PC-3 (cell line): ENCODE measurements around the gene ELOVL3.

ENCODE experiments used
- CTCF ChIP-seq: fragments of 300-600 bp; sonication (generic); conservative IDR thresholded peaks from 2 replicates; pipeline ENCODE4 v1.5.1; 2017; ENCODE audit warnings: antibody characterized with exemption, low read depth, mild to moderate bottlenecking, low read length
- EZH2 ChIP-seq: fragments of 300-600 bp; sonication (generic); IDR thresholded peaks from one replicate; pipeline ENCODE4 v1.6.1; 2017; ENCODE audit warnings: antibody characterized with exemption, mild to moderate bottlenecking, low read length; ENCODE audit not compliant: unreplicated experiment

- TF ChIP-seq CTCF (no peak), EZH2 (no peak)
These were observed 42.3 kb downstream of the ELOVL3 start for GRCh38 chr10:102268375-102268888.
